ENCODE data around the gene BCORL1.

Gene BCORL1

GRCh38 chrX:129961180-129962083 is 21.0 kb upstream of the BCORL1 start:
- DNase-seq (ENCODE audit: low read depth), result peak; percentile 51

GRCh38 chrX:129963729-129964128 is 18.7 kb upstream of the BCORL1 start:
- no peak for DNase-seq (ENCODE audit: low read depth)

- DNase-seq (ENCODE audit: low read depth), result no peak
Measured at GRCh38 chrX:129965166-129965565, 17.3 kb upstream of the BCORL1 start.

- DNase-seq (ENCODE audit: low read depth), result no peak
Measured at GRCh38 chrX:129968968-129969367, 13.5 kb upstream of the BCORL1 start.

GRCh38 chrX:129976441-129976840 is 6.0 kb upstream of the BCORL1 start:
- DNase-seq (ENCODE audit: low read depth), result no peak

GRCh38 chrX:129979207-129979920 is 3.1 kb upstream of the BCORL1 start:
- DNase-seq (ENCODE audit: low read depth), result no peak

- DNase-seq (ENCODE audit: low read depth), result peak; percentile 43
Measured at GRCh38 chrX:129980001-129980401, 2.4 kb upstream of the BCORL1 start.

GRCh38 chrX:129980540-129981199 is 1.8 kb upstream of the BCORL1 start:
- DNase-seq (ENCODE audit: low read depth), result no peak

- DNase-seq (ENCODE audit: low read depth), result no peak
Measured at GRCh38 chrX:129981200-129981553, 1.3 kb upstream of the BCORL1 start.

GRCh38 chrX:129981752-129982299 is 609 bp upstream of the BCORL1 start:
- no peak for DNase-seq (ENCODE audit: low read depth)

- no peak for DNase-seq (ENCODE audit: low read depth)
Measured at GRCh38 chrX:129983575-129984110, 1.2 kb downstream of the BCORL1 start.

GRCh38 chrX:129984111-129984958 is 1.9 kb downstream of the BCORL1 start:
- DNase-seq (ENCODE audit: low read depth), result peak; percentile 49

GRCh38 chrX:129987871-129988270 is 5.4 kb downstream of the BCORL1 start:
- no peak for DNase-seq (ENCODE audit: low read depth)

- DNase-seq (ENCODE audit: low read depth), result no peak
Measured at GRCh38 chrX:129992181-129992580, 9.7 kb downstream of the BCORL1 start.

- DNase-seq (ENCODE audit: low read depth), result no peak
Measured at GRCh38 chrX:129996120-129996519, 13.7 kb downstream of the BCORL1 start.

GRCh38 chrX:129997086-129997485 is 14.7 kb downstream of the BCORL1 start:
- DNase-seq (ENCODE audit: low read depth), result no peak

- no peak for DNase-seq (ENCODE audit: low read depth)
Measured at GRCh38 chrX:129998021-129998420, 15.6 kb downstream of the BCORL1 start.

GRCh38 chrX:130001893-130002292 is 19.5 kb downstream of the BCORL1 start:
- no peak for DNase-seq (ENCODE audit: low read depth)

- DNase-seq (ENCODE audit: low read depth), result no peak
Measured at GRCh38 chrX:130002541-130002940, 20.1 kb downstream of the BCORL1 start.

GRCh38 chrX:130005089-130005807 is 22.8 kb downstream of the BCORL1 start:
- no peak for DNase-seq (ENCODE audit: low read depth)
